Measurements from ENCODE around the gene KLHL7. TPM values are rescaled to one million over a fixed set of nuclear protein-coding genes. Genes with fewer than 3 reads are reported as not detected.
A peak's percentile ranks its signal among the peaks of the same experiment; 100 is the strongest.

KLHL7 gene
- total RNA-seq, 1 experiment from 2014 or later: 88.1 TPM

DNA sequence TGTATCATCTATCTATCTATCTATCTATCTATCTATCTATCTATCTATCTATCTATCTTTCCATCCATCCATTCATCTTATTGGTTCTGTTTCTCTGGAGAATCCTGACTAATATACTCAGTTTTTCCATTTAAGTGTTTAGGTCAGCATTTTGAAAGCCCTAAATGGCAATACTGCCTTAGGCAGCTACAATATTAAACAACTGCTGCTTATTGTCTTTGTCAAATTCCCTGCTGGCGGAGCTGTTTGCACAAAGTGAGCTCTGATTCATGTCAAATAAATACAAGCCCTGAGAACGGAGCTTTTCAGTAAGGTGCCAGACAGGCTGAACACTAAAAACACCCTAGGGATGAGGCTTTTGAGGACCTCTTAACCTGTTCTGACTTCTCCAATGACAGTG, 7.1 kb upstream of the KLHL7 start:
- no peak for DNase-seq
- no peaks in the 10 kb centered on the region for H3K27me3 ChIP-seq (ENCODE audit: control insufficient read depth, insufficient read depth, low read length)
- H3K36me3 ChIP-seq (replicated peaks; ENCODE audit: control insufficient read depth, insufficient read depth, low read length): no peaks in the 10 kb centered on the region
- no peak overlapping the region for H3K4me3 ChIP-seq (ENCODE audit: insufficient read depth, low read depth, low read length)

GRCh38 chr7:23100697-23101096, 4.9 kb upstream of the KLHL7 start:
- Histone ChIP-seq H3K36me3 (replicated peaks; ENCODE audit: control insufficient read depth, insufficient read depth, low read length) (no peaks in the 10 kb centered on the region), H3K27me3 (ENCODE audit: control insufficient read depth, insufficient read depth, low read length) (no peaks in the 10 kb centered on the region), H3K4me3 (ENCODE audit: insufficient read depth, low read depth, low read length) (no peak overlapping the region)
- DNase-seq: peak; percentile 75

- Histone ChIP-seq H3K36me3 (replicated peaks; ENCODE audit: control insufficient read depth, insufficient read depth, low read length) (no peaks in the 10 kb centered on the region), H3K4me3 (ENCODE audit: insufficient read depth, low read depth, low read length) (peak overlapping the region; percentile 88), H3K27me3 (ENCODE audit: control insufficient read depth, insufficient read depth, low read length) (no peaks in the 10 kb centered on the region)
- DNase-seq: peak; percentile 13
Measured at GRCh38 chr7:23105086-23105643, 420 bp upstream of the KLHL7 start.

- peak; percentile 45 for DNase-seq
- Histone ChIP-seq H3K27me3 (ENCODE audit: control insufficient read depth, insufficient read depth, low read length) (no peaks in the 10 kb centered on the region), H3K4me3 (ENCODE audit: insufficient read depth, low read depth, low read length) (peak overlapping the region; percentile 88), H3K36me3 (replicated peaks; ENCODE audit: control insufficient read depth, insufficient read depth, low read length) (no peaks in the 10 kb centered on the region)
Measured at GRCh38 chr7:23106057-23106822, 655 bp downstream of the KLHL7 start.

- H3K4me3 ChIP-seq (ENCODE audit: insufficient read depth, low read depth, low read length): peak overlapping the region; percentile 88
- H3K27me3 ChIP-seq (ENCODE audit: control insufficient read depth, insufficient read depth, low read length): no peaks in the 10 kb centered on the region
- H3K36me3 ChIP-seq (replicated peaks; ENCODE audit: control insufficient read depth, insufficient read depth, low read length): no peaks in the 10 kb centered on the region
- no peak for DNase-seq
Measured at GRCh38 chr7:23106823-23107663, 1.5 kb downstream of the KLHL7 start.

DNA sequence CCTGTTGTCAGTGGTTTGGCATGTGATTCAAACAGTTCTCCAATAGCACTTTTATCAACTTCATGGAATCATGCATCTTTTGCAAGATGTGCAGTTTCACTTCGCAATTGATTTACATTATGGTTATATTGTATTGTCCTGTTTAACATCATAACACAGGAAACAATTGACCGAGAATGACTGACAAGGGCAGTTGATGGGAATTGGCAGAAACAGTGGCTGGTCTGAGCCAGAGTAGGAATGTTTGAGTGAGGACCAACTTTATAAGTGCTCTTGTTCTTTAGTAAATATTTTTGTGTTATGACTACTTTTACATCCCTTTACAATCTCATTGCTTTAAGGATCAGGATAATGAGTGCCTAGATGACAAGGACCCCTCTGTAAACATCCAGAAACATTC, 2.2 kb downstream of the KLHL7 start:
- Histone ChIP-seq H3K27me3 (ENCODE audit: control insufficient read depth, insufficient read depth, low read length) (no peaks in the 10 kb centered on the region), H3K36me3 (replicated peaks; ENCODE audit: control insufficient read depth, insufficient read depth, low read length) (no peaks in the 10 kb centered on the region), H3K4me3 (ENCODE audit: insufficient read depth, low read depth, low read length) (no peak overlapping the region)
- DNase-seq: no peak

GRCh38 chr7:23108995-23109394, 3.4 kb downstream of the KLHL7 start:
- Histone ChIP-seq H3K36me3 (replicated peaks; ENCODE audit: control insufficient read depth, insufficient read depth, low read length) (no peaks in the 10 kb centered on the region), H3K27me3 (ENCODE audit: control insufficient read depth, insufficient read depth, low read length) (no peaks in the 10 kb centered on the region), H3K4me3 (ENCODE audit: insufficient read depth, low read depth, low read length) (no peak overlapping the region)
- no peak for DNase-seq

- no peak for DNase-seq
- no peaks in the 10 kb centered on the region for H3K27me3 ChIP-seq (ENCODE audit: control insufficient read depth, insufficient read depth, low read length)
- H3K4me3 ChIP-seq (ENCODE audit: insufficient read depth, low read depth, low read length): no peak overlapping the region
- H3K36me3 ChIP-seq (replicated peaks; ENCODE audit: control insufficient read depth, insufficient read depth, low read length): no peaks in the 10 kb centered on the region
Measured at GRCh38 chr7:23109470-23109869, 3.9 kb downstream of the KLHL7 start.

DNA sequence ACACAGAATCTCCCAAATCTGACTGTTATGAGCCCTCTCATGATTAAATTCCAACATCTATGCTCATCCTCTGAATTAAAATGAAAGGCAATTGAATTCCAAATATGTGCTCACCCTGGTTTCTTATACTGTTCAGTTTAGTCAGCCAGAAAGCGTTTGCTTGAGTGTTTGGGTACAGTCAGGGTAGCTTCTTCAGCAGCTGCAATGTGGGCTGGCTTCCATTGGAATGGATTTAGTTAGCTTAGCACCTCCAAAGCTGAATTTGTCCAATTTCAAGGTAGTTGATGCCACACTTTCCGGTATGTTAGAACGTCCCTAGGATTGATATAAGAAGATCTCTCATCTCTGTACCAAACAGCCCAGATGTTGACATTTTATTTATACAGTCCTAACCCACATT, 9.3 kb downstream of the KLHL7 start:
- no peak for DNase-seq
- H3K27me3 ChIP-seq (ENCODE audit: control insufficient read depth, insufficient read depth, low read length): no peaks in the 10 kb centered on the region
- no peak overlapping the region for H3K4me3 ChIP-seq (ENCODE audit: insufficient read depth, low read depth, low read length)
- no peaks in the 10 kb centered on the region for H3K36me3 ChIP-seq (replicated peaks; ENCODE audit: control insufficient read depth, insufficient read depth, low read length)

- H3K4me3 ChIP-seq (ENCODE audit: insufficient read depth, low read depth, low read length): no peak overlapping the region
- peak; percentile 42 for DNase-seq
- H3K27me3 ChIP-seq (ENCODE audit: control insufficient read depth, insufficient read depth, low read length): no peaks in the 10 kb centered on the region
- H3K36me3 ChIP-seq (replicated peaks; ENCODE audit: control insufficient read depth, insufficient read depth, low read length): no peaks in the 10 kb centered on the region
Measured at GRCh38 chr7:23115991-23116390, 10.4 kb downstream of the KLHL7 start.

DNA sequence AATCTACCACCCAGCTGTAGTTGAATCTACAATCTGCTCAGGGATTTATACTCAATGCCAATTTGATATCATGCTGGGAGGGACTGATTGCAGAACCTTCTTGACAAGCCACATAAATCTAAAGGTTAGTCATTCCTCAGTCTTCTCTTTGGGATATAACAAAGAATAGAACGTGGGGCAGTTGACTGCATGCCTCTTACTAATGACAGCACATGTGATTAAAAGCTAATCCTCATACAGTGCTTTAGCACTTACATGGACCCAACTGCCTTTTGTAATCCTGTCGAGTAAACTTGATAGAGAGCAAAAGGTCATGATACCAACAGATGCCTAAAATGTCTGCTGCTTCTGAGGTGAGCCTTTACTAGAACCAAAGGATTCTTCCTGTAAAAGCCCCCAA, 12.3 kb downstream of the KLHL7 start:
- Histone ChIP-seq H3K36me3 (replicated peaks; ENCODE audit: control insufficient read depth, insufficient read depth, low read length) (no peaks in the 10 kb centered on the region), H3K27me3 (ENCODE audit: control insufficient read depth, insufficient read depth, low read length) (no peaks in the 10 kb centered on the region), H3K4me3 (ENCODE audit: insufficient read depth, low read depth, low read length) (no peak overlapping the region)
- no peak for DNase-seq

DNA sequence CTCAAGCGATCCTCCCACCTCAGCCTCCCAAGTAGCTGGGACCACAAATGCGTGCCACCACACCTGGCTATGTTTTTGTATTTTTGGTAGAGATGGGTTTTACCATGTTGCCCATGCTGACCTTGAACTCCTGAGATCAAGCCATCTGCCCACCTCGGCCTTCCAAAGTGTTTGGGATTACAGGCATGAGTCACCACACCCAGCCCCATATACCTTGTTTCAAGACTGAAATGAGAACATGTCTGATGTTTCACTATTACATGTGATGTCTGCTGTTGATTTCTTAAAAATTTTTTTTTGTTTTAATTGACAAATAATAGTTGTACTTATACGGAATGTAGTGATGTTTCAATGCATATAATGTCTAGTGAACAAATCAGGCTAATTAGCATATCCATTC, 14.5 kb downstream of the KLHL7 start:
- no peaks in the 10 kb centered on the region for H3K36me3 ChIP-seq (replicated peaks; ENCODE audit: control insufficient read depth, insufficient read depth, low read length)
- no peaks in the 10 kb centered on the region for H3K27me3 ChIP-seq (ENCODE audit: control insufficient read depth, insufficient read depth, low read length)
- DNase-seq: no peak
- no peak overlapping the region for H3K4me3 ChIP-seq (ENCODE audit: insufficient read depth, low read depth, low read length)

GRCh38 chr7:23121165-23121564, 15.6 kb downstream of the KLHL7 start:
- H3K27me3 ChIP-seq (ENCODE audit: control insufficient read depth, insufficient read depth, low read length): no peaks in the 10 kb centered on the region
- no peak for DNase-seq
- peaks cover 3% of the 10 kb centered on the region for H3K36me3 ChIP-seq (replicated peaks; ENCODE audit: control insufficient read depth, insufficient read depth, low read length)

DNA sequence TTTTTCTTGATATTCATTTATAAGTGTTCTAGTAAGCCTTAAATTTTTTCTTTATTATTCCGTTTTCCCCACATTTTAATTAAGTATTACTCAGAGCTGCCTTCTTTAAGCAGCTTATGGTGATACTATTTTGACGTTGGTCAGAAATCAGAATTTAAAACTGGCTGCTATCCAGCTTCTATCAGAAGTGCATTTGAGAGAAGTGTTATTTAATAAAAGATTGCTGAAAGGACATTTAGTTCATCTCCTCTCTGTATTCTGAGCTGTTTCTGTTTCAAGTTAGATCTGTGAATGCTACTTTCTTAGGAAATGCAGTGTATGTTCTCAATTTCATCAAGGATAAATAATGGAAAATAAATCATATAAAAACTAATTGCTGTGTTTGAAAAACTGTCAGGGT, 17.4 kb downstream of the KLHL7 start:
- Histone ChIP-seq H3K27me3 (ENCODE audit: control insufficient read depth, insufficient read depth, low read length) (no peaks in the 10 kb centered on the region), H3K4me3 (ENCODE audit: insufficient read depth, low read depth, low read length) (no peak overlapping the region), H3K36me3 (replicated peaks; ENCODE audit: control insufficient read depth, insufficient read depth, low read length) (peaks cover 8% of the 10 kb centered on the region)
- no peak for DNase-seq

More at GRCh38 chr7:23121165-23121564, 15.6 kb downstream of the KLHL7 start:
- no peak overlapping the region for H3K4me3 ChIP-seq (ENCODE audit: insufficient read depth, low read depth, low read length)

- Histone ChIP-seq H3K4me3 (ENCODE audit: insufficient read depth, low read depth, low read length) (no peak overlapping the region), H3K36me3 (replicated peaks; ENCODE audit: control insufficient read depth, insufficient read depth, low read length) (peaks cover 8% of the 10 kb centered on the region), H3K27me3 (ENCODE audit: control insufficient read depth, insufficient read depth, low read length) (no peaks in the 10 kb centered on the region)
- no peak for DNase-seq
Measured at GRCh38 chr7:23123465-23123864, 17.9 kb downstream of the KLHL7 start.

Measured in H7 (cell line).